IPS-20b (cell line): ENCODE measurements around the gene MSL3.

Experiments
- H3K27ac ChIP-seq: one replicate; pipeline ENCODE4 v1.5.1; 2013; ENCODE audit warnings: low read length
- H3K27me3 ChIP-seq: 2 replicates; pipeline ENCODE4 v1.6.1; 2013; ENCODE audit warnings: mild to moderate bottlenecking, low read length, inconsistent platforms; ENCODE audit not compliant: insufficient read depth
- H3K36me3 ChIP-seq: 2 replicates; pipeline ENCODE4 v1.6.1; 2013; ENCODE audit warnings: low read depth, mild to moderate bottlenecking, inconsistent platforms, low read length, moderate library complexity; ENCODE audit not compliant: insufficient read depth
- H3K4me1 ChIP-seq: 2 replicates; pipeline ENCODE4 v1.6.1; 2013; ENCODE audit warnings: mild to moderate bottlenecking, control low read depth, inconsistent platforms, low read length, moderate library complexity; ENCODE audit not compliant: insufficient read depth
- H3K4me3 ChIP-seq: 2 replicates; pipeline ENCODE4 v1.5.1; 2013; ENCODE audit warnings: mild to moderate bottlenecking, low read length, inconsistent platforms
- H3K9ac ChIP-seq: 2 replicates; pipeline ENCODE4 v1.6.1; 2013; ENCODE audit warnings: low read depth, mild to moderate bottlenecking, inconsistent platforms, low read length, moderate library complexity
- H3K9me3 ChIP-seq: 2 replicates; pipeline ENCODE4 v1.6.1; 2013; ENCODE audit warnings: mild to moderate bottlenecking, low read depth, low read length, inconsistent platforms; ENCODE audit not compliant: insufficient read depth

Gene MSL3

DNA sequence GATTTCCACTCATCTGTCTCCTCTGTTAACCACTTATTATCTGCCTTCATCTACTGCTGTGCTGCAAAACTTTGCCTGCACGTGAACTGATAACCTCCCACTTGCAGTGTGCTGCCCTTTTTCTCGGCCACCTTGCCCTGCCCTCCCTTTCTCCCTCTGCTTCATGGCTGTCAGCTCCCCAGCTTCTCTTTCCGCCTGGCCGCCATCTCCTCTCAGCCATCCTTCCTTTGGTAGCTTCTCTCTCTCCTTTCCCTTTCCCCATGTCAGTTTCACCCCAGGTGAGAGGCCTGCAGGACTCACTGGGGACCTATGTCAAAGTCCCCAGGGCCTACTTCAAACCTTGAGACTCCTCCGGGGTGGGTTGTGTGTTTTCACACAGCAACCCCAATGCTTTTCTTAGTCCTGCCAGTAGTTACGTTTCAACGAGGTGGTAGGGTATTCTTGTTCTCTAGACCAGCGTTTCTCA is 6.6 kb downstream of the MSL3 start:
- Histone ChIP-seq H3K36me3 (peaks cover 54% of the 10 kb centered on the region), H3K27me3 (no peaks in the 10 kb centered on the region), H3K9me3 (no peaks in the 10 kb centered on the region), H3K9ac (no peak overlapping the region), H3K4me3 (no peak overlapping the region), H3K4me1 (no peaks in the 10 kb centered on the region), H3K27ac (no peak overlapping the region)

GRCh38 chrX:11765449-11765848 is 7.4 kb downstream of the MSL3 start:
- Histone ChIP-seq H3K4me3 (no peak overlapping the region), H3K4me1 (no peaks in the 10 kb centered on the region), H3K27ac (no peak overlapping the region), H3K36me3 (peaks cover 54% of the 10 kb centered on the region), H3K9ac (no peak overlapping the region), H3K27me3 (no peaks in the 10 kb centered on the region), H3K9me3 (no peaks in the 10 kb centered on the region)

DNA sequence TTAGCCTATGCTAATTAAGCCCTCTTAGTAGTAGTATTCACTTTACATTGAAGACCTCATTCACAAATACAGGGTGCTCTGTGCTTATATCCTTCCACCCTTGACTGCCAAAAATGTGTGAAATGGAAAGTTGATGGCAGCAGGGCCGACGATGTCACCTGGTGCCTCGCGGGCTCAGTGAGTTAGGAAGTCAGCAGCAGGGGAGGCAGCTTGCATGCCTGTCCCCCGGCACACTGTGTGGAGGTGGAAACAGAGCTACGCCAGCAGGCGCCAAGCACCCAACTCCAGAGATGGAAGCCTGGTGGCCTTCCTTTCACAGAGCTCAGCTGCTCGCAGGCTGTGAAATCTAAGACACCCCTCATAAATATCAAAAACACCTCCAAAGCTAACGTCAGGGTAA is 8.4 kb downstream of the MSL3 start:
- Histone ChIP-seq H3K4me3 (no peak overlapping the region), H3K9me3 (no peaks in the 10 kb centered on the region), H3K27me3 (no peaks in the 10 kb centered on the region), H3K27ac (no peak overlapping the region), H3K36me3 (peaks cover 49% of the 10 kb centered on the region), H3K4me1 (no peaks in the 10 kb centered on the region), H3K9ac (no peak overlapping the region)

GRCh38 chrX:11768039-11768438 is 10.0 kb downstream of the MSL3 start:
- no peaks in the 10 kb centered on the region for H3K27me3 ChIP-seq
- peaks cover 36% of the 10 kb centered on the region for H3K36me3 ChIP-seq
- H3K9me3 ChIP-seq, result no peaks in the 10 kb centered on the region
- H3K4me3 ChIP-seq, result no peak overlapping the region
- H3K4me1 ChIP-seq, result no peaks in the 10 kb centered on the region
- no peak overlapping the region for H3K27ac ChIP-seq
- no peak overlapping the region for H3K9ac ChIP-seq

DNA sequence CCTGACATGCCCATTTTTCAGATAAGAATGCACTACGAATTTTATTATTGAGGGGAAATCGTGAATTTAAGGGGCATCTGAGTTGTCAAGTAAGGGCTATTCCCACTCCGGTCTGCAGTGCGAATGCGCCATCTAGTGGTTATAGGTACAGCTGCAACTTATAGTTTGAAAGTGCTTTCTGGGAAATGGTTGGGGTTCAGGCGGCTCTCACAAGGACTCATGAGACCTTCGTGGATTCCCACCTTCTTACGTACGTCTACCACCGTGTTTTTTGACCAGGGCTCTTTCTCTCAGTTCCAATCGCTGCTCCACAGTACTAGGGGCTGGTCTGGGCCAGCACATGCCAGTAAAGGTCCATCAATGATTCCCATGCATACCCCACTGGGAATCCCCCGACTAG is 12.3 kb downstream of the MSL3 start:
- no peak overlapping the region for H3K9ac ChIP-seq
- no peak overlapping the region for H3K27ac ChIP-seq
- H3K4me3 ChIP-seq, result no peak overlapping the region
- H3K36me3 ChIP-seq, result peaks cover 16% of the 10 kb centered on the region
- no peaks in the 10 kb centered on the region for H3K4me1 ChIP-seq
- H3K27me3 ChIP-seq, result no peaks in the 10 kb centered on the region
- H3K9me3 ChIP-seq, result no peaks in the 10 kb centered on the region

- no peak overlapping the region for H3K4me3 ChIP-seq
- H3K9ac ChIP-seq, result no peak overlapping the region
- H3K36me3 ChIP-seq, result no peaks in the 10 kb centered on the region; the same call in 1 of the 2 replicates
- no peaks in the 10 kb centered on the region for H3K4me1 ChIP-seq
- no peaks in the 10 kb centered on the region for H3K27me3 ChIP-seq
- H3K9me3 ChIP-seq, result no peaks in the 10 kb centered on the region
- no peak overlapping the region for H3K27ac ChIP-seq
These were observed 20.2 kb downstream of the MSL3 start for GRCh38 chrX:11778230-11778629.

DNA sequence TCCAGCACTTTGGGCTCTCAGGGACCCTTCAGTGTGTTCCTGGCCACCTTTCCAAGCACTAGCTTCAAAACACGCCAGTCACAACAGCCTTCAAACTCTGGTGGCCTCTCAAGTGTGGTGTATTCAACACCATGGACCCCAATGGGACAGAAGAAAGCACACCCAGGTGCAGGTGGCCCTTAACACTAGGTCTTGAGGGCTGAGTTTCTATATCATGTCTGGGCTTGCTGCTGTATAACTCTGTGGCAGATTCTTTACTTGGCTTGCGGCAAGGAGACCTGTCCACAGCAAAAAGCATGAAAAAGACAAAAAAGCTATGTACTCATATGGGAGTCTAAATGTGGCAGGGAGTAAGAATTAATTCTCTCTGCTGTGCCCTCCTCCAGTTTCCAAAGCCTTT is 23.1 kb downstream of the MSL3 start:
- Histone ChIP-seq H3K9ac (no peak overlapping the region), H3K9me3 (no peaks in the 10 kb centered on the region), H3K27ac (no peak overlapping the region), H3K36me3 (no peaks in the 10 kb centered on the region), H3K4me1 (no peaks in the 10 kb centered on the region), H3K4me3 (no peak overlapping the region), H3K27me3 (no peaks in the 10 kb centered on the region)

- Histone ChIP-seq H3K9ac (no peak overlapping the region), H3K36me3 (no peaks in the 10 kb centered on the region), H3K4me3 (no peak overlapping the region), H3K9me3 (no peaks in the 10 kb centered on the region), H3K27ac (no peak overlapping the region), H3K27me3 (no peaks in the 10 kb centered on the region), H3K4me1 (no peaks in the 10 kb centered on the region)
These were observed 23.8 kb downstream of the MSL3 start for GRCh38 chrX:11781734-11782370.

DNA sequence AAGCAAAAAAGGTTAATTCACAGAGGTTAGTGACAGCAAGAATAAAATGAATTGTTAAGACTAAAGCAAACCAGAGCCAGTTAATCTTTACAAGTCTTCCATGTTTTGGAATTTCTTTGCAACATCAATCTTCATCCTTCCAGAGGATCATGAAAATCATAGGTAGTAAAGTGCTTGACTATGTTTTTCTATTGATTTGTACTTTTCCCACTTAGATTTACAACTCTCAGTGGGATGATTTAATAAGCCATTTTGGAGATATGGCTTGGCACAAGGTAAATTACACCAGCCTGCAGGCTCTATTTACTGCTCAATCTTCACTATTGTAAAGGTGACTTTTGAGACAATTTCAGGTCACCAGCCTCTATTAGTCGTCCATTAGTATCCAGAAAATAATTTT is 26.5 kb downstream of the MSL3 start:
- Histone ChIP-seq H3K36me3 (no peaks in the 10 kb centered on the region), H3K9me3 (no peaks in the 10 kb centered on the region), H3K27me3 (no peaks in the 10 kb centered on the region), H3K27ac (no peak overlapping the region), H3K4me1 (no peaks in the 10 kb centered on the region), H3K4me3 (no peak overlapping the region), H3K9ac (no peak overlapping the region)

- Histone ChIP-seq H3K27ac (no peak overlapping the region), H3K4me1 (no peaks in the 10 kb centered on the region), H3K9ac (no peak overlapping the region), H3K27me3 (no peaks in the 10 kb centered on the region), H3K9me3 (no peaks in the 10 kb centered on the region), H3K4me3 (no peak overlapping the region), H3K36me3 (no peaks in the 10 kb centered on the region)
These were observed 28.8 kb downstream of the MSL3 start for GRCh38 chrX:11786862-11787261.

GRCh38 chrX:11787564-11787963 is 29.5 kb downstream of the MSL3 start:
- no peaks in the 10 kb centered on the region for H3K4me1 ChIP-seq
- H3K27me3 ChIP-seq, result no peaks in the 10 kb centered on the region
- H3K9ac ChIP-seq, result no peak overlapping the region
- H3K36me3 ChIP-seq, result no peaks in the 10 kb centered on the region
- no peak overlapping the region for H3K4me3 ChIP-seq
- no peaks in the 10 kb centered on the region for H3K9me3 ChIP-seq
- H3K27ac ChIP-seq, result no peak overlapping the region

- no peaks in the 10 kb centered on the region for H3K9me3 ChIP-seq
- H3K36me3 ChIP-seq, result no peaks in the 10 kb centered on the region
- H3K9ac ChIP-seq, result no peak overlapping the region
- no peaks in the 10 kb centered on the region; the same call in 1 of the 2 replicates for H3K4me1 ChIP-seq
- H3K27ac ChIP-seq, result no peak overlapping the region
- no peak overlapping the region for H3K4me3 ChIP-seq
- no peaks in the 10 kb centered on the region for H3K27me3 ChIP-seq
These were observed 31.8 kb downstream of the MSL3 start for GRCh38 chrX:11789809-11790208.
